GM08714 (cell line): ENCODE measurements around the gene RAB36.

ENCODE experiments used
- H3K4me3 ChIP-seq: fragments of 200-500 bp; sonication (Bioruptor generic); 2 replicates; pipeline ENCODE4 v1.5.1; 2014; ENCODE audit warnings: mild to moderate bottlenecking, low read length, inconsistent platforms
- ZNF274 ChIP-seq: IDR thresholded peaks from 2 replicates; pipeline ENCODE4 v1.6.1; 2012; ENCODE audit warnings: mild to moderate bottlenecking, low read depth, low read length

Gene RAB36

GRCh38 chr22:23121000-23121421 is 24.3 kb upstream of the RAB36 start:
- no peak for TF ChIP-seq ZNF274
- H3K4me3 ChIP-seq = no peak overlapping the region

- TF ChIP-seq ZNF274 = no peak
- no peak overlapping the region for H3K4me3 ChIP-seq
Measured at GRCh38 chr22:23121424-23121823, 23.9 kb upstream of the RAB36 start.

- H3K4me3 ChIP-seq = no peak overlapping the region
- no peak for TF ChIP-seq ZNF274
Measured at GRCh38 chr22:23122216-23122957, 22.9 kb upstream of the RAB36 start.

GRCh38 chr22:23122992-23123803 is 22.1 kb upstream of the RAB36 start:
- TF ChIP-seq ZNF274 = no peak
- H3K4me3 ChIP-seq = no peak overlapping the region

GRCh38 chr22:23123804-23124254 is 21.4 kb upstream of the RAB36 start:
- TF ChIP-seq ZNF274 = no peak

GRCh38 chr22:23124611-23125511 is 20.4 kb upstream of the RAB36 start:
- H3K4me3 ChIP-seq = no peak overlapping the region
- TF ChIP-seq ZNF274 = no peak

More at GRCh38 chr22:23123804-23124254, 21.4 kb upstream of the RAB36 start:
- no peak overlapping the region for H3K4me3 ChIP-seq

GRCh38 chr22:23125512-23126103 is 19.7 kb upstream of the RAB36 start:
- no peak overlapping the region for H3K4me3 ChIP-seq
- no peak for TF ChIP-seq ZNF274

- H3K4me3 ChIP-seq = no peak overlapping the region
- no peak for TF ChIP-seq ZNF274
Measured at GRCh38 chr22:23126165-23127054, 18.9 kb upstream of the RAB36 start.

- TF ChIP-seq ZNF274 = no peak
- no peak overlapping the region for H3K4me3 ChIP-seq
Measured at GRCh38 chr22:23127055-23127756, 18.1 kb upstream of the RAB36 start.

- TF ChIP-seq ZNF274 = no peak
- H3K4me3 ChIP-seq = no peak overlapping the region
Measured at GRCh38 chr22:23127788-23128187, 17.5 kb upstream of the RAB36 start.

- no peak for TF ChIP-seq ZNF274
Measured at GRCh38 chr22:23128269-23129108, 16.8 kb upstream of the RAB36 start.

More at GRCh38 chr22:23128269-23129108, 16.8 kb upstream of the RAB36 start:
- H3K4me3 ChIP-seq = no peak overlapping the region
